PC-9 (cell line): ENCODE measurements around the gene TMEM127. TPM values are rescaled to one million over a fixed set of nuclear protein-coding genes. Genes with fewer than 3 reads are reported as not detected.
A peak's percentile ranks its signal among the peaks of the same experiment; 100 is the strongest.

Source experiments
- BruUV-seq: library from RNA; stranded (reverse); fragments of 400-500 nt; replicated peaks from 2 replicates; lab custom pipeline; 2021; lab: Mats Ljungman, UMichigan
- CTCF ChIA-PET: fragments of 300-600 bp; sonication (Branson Sonifier 250); formaldehyde crosslinking; loops from one replicate; lab custom pipeline; 2022; ENCODE audit warnings: antibody characterized with exemption; lab: Charles Lee
- POLR2A ChIA-PET: fragments of 300-600 bp; sonication (Branson Sonifier 250); formaldehyde crosslinking; loops from one replicate; lab custom pipeline; 2022; ENCODE audit warnings: antibody characterized with exemption; ENCODE audit not compliant: unreplicated experiment; lab: Charles Lee
- DNase-seq, 2 experiments: peaks; one replicate each; pipeline versions ENCODE4 v3.0.0 to v3.0.0-alpha.2; 2015 to 2022; ENCODE audit warnings: mixed read lengths in 1 of 2
- H2AFZ ChIP-seq: fragments of 200-600 bp; sonication (generic); 2 replicates; pipeline ENCODE4 v1.8.1; 2017; ENCODE audit warnings: antibody characterized with exemption
- H3F3A ChIP-seq: fragments of 200-600 bp; sonication (generic); 2 replicates; pipeline ENCODE4 v1.8.1; 2017; ENCODE audit warnings: antibody characterized with exemption, mild to moderate bottlenecking, low read depth; ENCODE audit not compliant: insufficient read depth
- H3K27ac ChIP-seq: fragments of 200-600 bp; sonication (generic); 2 replicates; pipeline ENCODE4 v1.6.1; 2016; ENCODE audit warnings: mixed run types
- H3K27me3 ChIP-seq: fragments of 200-600 bp; sonication (generic); 2 replicates; pipeline ENCODE4 v1.6.1; 2016; ENCODE audit warnings: low read depth, mixed run types; ENCODE audit not compliant: insufficient read depth
- H3K36me3 ChIP-seq: fragments of 200-600 bp; sonication (generic); 2 replicates; pipeline ENCODE4 v1.6.1; 2016; ENCODE audit warnings: low read depth, mixed run types
- H3K4me1 ChIP-seq: fragments of 200-600 bp; sonication (generic); replicated peaks from 2 replicates; pipeline ENCODE4 v1.6.1; 2016; ENCODE audit warnings: mixed run types; ENCODE audit not compliant: insufficient read depth
- H3K4me2 ChIP-seq: fragments of 200-600 bp; sonication (generic); 2 replicates; pipeline ENCODE4 v1.6.1; 2017; ENCODE audit warnings: mixed run types
- H3K4me3 ChIP-seq: fragments of 200-600 bp; sonication (generic); 2 replicates; pipeline ENCODE4 v1.6.1; 2016; ENCODE audit warnings: mixed run types
- H3K79me2 ChIP-seq: fragments of 200-600 bp; sonication (generic); 2 replicates; pipeline ENCODE4 v1.6.1; 2017; ENCODE audit warnings: low read depth, mixed run types
- H3K9me2 ChIP-seq: fragments of 200-600 bp; sonication (generic); 2 replicates; pipeline ENCODE4 v1.8.1; 2017; ENCODE audit warnings: mild to moderate bottlenecking; ENCODE audit not compliant: insufficient read depth
- H3K9me3 ChIP-seq: fragments of 200-600 bp; sonication (generic); 2 replicates; pipeline ENCODE4 v1.8.1; 2016; ENCODE audit warnings: low read depth; ENCODE audit not compliant: insufficient read depth
- H4K20me1 ChIP-seq: fragments of 200-600 bp; sonication (generic); 2 replicates; pipeline ENCODE4 v1.8.1; 2017; ENCODE audit not compliant: insufficient read depth
- EZH2 ChIP-seq: fragments of 200-600 bp; sonication (generic); IDR thresholded peaks from 2 replicates; pipeline ENCODE4 v1.8.0; 2017; ENCODE audit warnings: antibody characterized with exemption, low read depth
- intact Hi-C: fragments of 100-400 bp; cut with micrococcal nuclease; formaldehyde crosslinking; loops from one replicate; pipeline ENCODE4 v1.10.0; 2022; ENCODE audit not compliant: unreplicated experiment
- total RNA-seq: library from RNA; stranded (reverse); gene quantifications from 2 replicates; pipeline ENCODE4 v1.2.3, GENCODE V29; 2021
- TF ChIP-seq, protein P1 (sequence below): fragments of 200-600 bp; sonication (generic); conservative IDR thresholded peaks from 2 replicates; pipeline ENCODE4 v1.6.1; 2017; ENCODE audit warnings: mixed run types, antibody characterized with exemption, mild to moderate bottlenecking, moderate library complexity

Gene TMEM127
- total RNA-seq, 1 experiment from 2014 or later, result 50.3 TPM

DNA sequence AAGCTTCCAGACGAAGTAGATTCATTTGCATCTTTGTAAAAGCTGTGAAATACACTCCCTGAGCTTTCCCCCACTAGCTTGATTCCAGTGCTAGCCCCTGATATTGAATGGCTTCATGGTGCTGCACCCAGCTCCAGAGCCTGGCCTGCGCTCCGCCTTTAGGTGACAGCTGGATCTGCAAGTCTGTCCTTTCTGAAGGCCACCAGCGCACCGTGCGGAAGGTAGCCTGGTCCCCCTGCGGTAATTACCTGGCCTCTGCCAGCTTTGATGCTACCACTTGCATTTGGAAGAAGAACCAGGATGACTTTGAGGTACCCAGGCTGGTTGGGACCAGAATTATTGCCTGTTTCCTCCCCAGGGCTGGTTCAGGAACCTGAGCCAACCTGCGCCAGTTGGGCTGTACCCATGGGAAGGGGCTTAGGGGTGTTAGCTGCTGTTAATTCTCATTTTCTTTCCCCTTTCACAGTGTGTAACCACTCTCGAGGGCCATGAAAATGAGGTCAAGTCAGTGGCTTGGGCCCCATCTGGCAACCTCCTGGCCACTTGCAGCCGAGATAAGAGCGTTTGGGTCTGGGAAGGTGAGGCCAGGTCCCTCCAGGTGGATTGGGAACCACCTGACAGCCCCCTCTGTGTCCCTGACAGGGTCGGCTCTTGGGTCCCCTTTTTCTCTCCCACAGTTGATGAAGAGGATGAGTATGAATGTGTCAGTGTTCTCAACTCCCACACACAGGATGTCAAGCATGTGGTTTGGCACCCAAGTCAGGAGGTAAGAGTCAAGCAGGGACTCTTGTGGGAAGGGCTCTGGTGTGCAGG, 1.6 kb upstream of the TMEM127 start:
- Histone ChIP-seq H2AFZ (no peak overlapping the region), H3K27ac (no peak overlapping the region), H3K4me2 (peak overlapping the region; percentile 79), H4K20me1 (peaks cover 38% of the 10 kb centered on the region), H3F3A (peaks cover 38% of the 10 kb centered on the region), H3K9me2 (no peaks in the 10 kb centered on the region), H3K4me1 (peaks cover 28% of the 10 kb centered on the region), H3K9me3 (no peaks in the 10 kb centered on the region), H3K27me3 (no peaks in the 10 kb centered on the region), H3K79me2 (peaks cover 63% of the 10 kb centered on the region), H3K4me3 (peak overlapping the region; percentile 92), H3K36me3 (peaks cover 45% of the 10 kb centered on the region)
- intact Hi-C loops, result loop anchor here (2.0 to 5.0 kb wide), 2 partner anchors 70 to 241 kb away; partner anchors contain the start of gene NCAPH
- BruUV-seq, result no TSS peak
- ChIA-PET CTCF (interaction anchor here (0.6 to 1.1 kb wide), 3 partner anchors 101 to 368 kb away, joined by 7 to 12 read pairs (median 10); no protein-coding TSS in a partner anchor), POLR2A (interaction anchor here (0.6 kb wide), 1 partner anchor 922 kb away, joined by 8 read pairs; no protein-coding TSS in a partner anchor)
- TF ChIP-seq, protein P1, sequence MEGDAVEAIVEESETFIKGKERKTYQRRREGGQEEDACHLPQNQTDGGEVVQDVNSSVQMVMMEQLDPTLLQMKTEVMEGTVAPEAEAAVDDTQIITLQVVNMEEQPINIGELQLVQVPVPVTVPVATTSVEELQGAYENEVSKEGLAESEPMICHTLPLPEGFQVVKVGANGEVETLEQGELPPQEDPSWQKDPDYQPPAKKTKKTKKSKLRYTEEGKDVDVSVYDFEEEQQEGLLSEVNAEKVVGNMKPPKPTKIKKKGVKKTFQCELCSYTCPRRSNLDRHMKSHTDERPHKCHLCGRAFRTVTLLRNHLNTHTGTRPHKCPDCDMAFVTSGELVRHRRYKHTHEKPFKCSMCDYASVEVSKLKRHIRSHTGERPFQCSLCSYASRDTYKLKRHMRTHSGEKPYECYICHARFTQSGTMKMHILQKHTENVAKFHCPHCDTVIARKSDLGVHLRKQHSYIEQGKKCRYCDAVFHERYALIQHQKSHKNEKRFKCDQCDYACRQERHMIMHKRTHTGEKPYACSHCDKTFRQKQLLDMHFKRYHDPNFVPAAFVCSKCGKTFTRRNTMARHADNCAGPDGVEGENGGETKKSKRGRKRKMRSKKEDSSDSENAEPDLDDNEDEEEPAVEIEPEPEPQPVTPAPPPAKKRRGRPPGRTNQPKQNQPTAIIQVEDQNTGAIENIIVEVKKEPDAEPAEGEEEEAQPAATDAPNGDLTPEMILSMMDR, result peak; percentile 67
- TF ChIP-seq EZH2, result no peak
- DNase-seq, result peak in 1 of 2 experiments; percentile 39

DNA sequence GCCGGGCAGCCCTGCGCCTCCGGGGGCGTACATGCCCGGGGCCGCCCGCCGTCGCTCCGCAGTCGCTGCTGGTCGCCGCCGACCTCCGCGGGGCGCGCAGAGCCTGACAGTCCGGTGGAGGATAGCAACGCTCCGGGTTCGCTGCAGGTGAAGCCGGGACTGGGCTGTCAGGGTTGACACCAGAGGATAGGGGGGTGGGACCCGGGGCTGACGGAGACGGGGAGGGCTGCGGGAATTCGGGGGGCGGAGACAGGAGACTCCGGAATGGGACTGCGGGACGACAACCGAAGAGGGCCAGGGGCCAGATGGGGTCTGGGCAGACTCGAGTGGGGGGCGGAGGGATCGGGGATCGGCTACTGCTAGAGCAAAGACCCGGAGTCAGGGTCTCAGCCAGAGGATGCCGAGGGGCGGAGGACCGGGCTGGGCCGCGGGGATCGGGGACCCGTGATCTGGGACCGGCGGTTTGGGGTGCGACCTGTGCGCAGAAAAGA, 403 bp downstream of the TMEM127 start:
- Histone ChIP-seq H3K79me2 (peaks cover 74% of the 10 kb centered on the region), H3K9me3 (no peaks in the 10 kb centered on the region), H3K4me3 (peak overlapping the region; percentile 92), H3K4me1 (peaks cover 48% of the 10 kb centered on the region), H3K36me3 (peaks cover 43% of the 10 kb centered on the region), H3K9me2 (no peaks in the 10 kb centered on the region), H4K20me1 (peaks cover 50% of the 10 kb centered on the region), H2AFZ (peak overlapping the region; percentile 93), H3K27ac (no peak overlapping the region), H3F3A (peaks cover 40% of the 10 kb centered on the region), H3K4me2 (peak overlapping the region; percentile 97), H3K27me3 (no peaks in the 10 kb centered on the region)
- TF ChIP-seq EZH2, result no peak
- TF ChIP-seq, protein P1, result no peak
- ChIA-PET POLR2A (no interaction called here), CTCF (interaction anchor here (0.5 kb wide), 1 partner anchor 70 kb away, joined by 7 read pairs; no protein-coding TSS in a partner anchor)
- peak in 1 of 2 experiments; percentile 56 for DNase-seq
- intact Hi-C loops, result loop anchor here (5.0 kb wide), 1 partner anchor 72 kb away; the partner anchor contains the start of gene NCAPH
- no TSS peak for BruUV-seq

DNA sequence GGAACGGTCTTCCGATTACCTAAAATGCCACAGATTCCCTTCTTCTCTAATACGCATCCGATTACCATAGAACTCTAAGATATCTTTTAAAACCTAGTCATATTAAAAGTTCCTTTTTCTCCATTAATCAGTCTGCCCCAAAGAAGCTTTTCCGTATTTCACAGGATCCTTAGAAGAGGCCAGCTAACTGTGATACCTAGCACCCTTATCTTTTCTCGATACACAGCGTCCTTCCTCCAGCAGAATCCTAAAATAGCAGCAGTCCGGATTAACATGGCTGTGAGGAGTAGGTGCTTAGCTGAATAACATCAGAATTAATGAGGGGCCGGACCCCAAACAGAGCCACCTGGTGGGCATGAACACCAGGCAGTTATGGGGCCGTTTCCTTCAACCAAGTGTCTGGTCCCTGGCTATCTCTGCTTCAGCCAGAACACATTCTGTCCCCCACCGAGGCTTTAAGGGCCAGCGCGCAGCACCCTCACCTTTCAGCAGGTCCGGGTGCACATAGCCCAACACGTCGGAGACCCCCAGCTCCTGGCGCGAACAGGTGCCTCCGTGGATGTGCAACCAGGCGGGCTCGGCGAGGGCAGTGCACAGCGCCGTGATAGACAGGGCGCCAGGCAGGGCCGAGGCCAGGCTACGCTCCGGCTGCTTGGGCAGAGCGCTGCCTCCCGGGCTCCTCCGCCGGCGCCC, 995 bp downstream of the TMEM127 start:
- H2AFZ ChIP-seq, result no peak overlapping the region; the same call in 1 of the 2 replicates
- CTCF ChIA-PET, result interaction anchor here (0.5 kb wide), 1 partner anchor 69 kb away, joined by 7 read pairs; no protein-coding TSS in a partner anchor
- no peak for TF ChIP-seq EZH2
- TF ChIP-seq, protein P1, result peak; percentile 56; the same call in 1 of the 2 replicates

More for the DNA sequence above, 995 bp downstream of the TMEM127 start:
- intact Hi-C loops, result loop anchor here (5.0 kb wide), 1 partner anchor 72 kb away; the partner anchor contains the start of gene NCAPH
- Histone ChIP-seq H4K20me1 (peaks cover 56% of the 10 kb centered on the region), H3K9me3 (no peaks in the 10 kb centered on the region), H3K27me3 (no peaks in the 10 kb centered on the region), H3K9me2 (no peaks in the 10 kb centered on the region), H3K4me3 (peak overlapping the region; percentile 92), H3K4me2 (peak overlapping the region; percentile 97), H3K79me2 (peaks cover 78% of the 10 kb centered on the region), H3K4me1 (peaks cover 54% of the 10 kb centered on the region), H3K36me3 (peaks cover 37% of the 10 kb centered on the region), H3F3A (peaks cover 43% of the 10 kb centered on the region), H3K27ac (no peak overlapping the region)
- POLR2A ChIA-PET, result no interaction called here
- no peak for DNase-seq
- TSS peak; percentile 31 for BruUV-seq
